MM.1S (cell line): ENCODE measurements around the gene ADAMTS17.

Experiments used
- CTCF ChIP-seq: fragments of 300-600 bp; sonication (generic); IDR thresholded peaks from 2 replicates; pipeline ENCODE4 v1.5.1; 2016; ENCODE audit warnings: antibody characterized with exemption, low read length, mixed read lengths
- EZH2 ChIP-seq: fragments of 300-600 bp; sonication (generic); optimal IDR thresholded peaks from 2 replicates; pipeline ENCODE3; 2017; ENCODE audit warnings: low read depth, mild to moderate bottlenecking, antibody characterized with exemption, low read length, mixed read lengths

GRCh38 chr15:100116416-100117190, 225.2 kb downstream of the ADAMTS17 start:
- TF ChIP-seq CTCF (no peak), EZH2 (no peak)
